HG02571 (cell line): ENCODE data around the gene SLC25A26.

Experiments
- ATAC-seq: cut with Tn5 transposase; IDR thresholded peaks from one replicate; pipeline ENCODE4 v1.9.1; 2021; ENCODE audit warnings: mild to moderate bottlenecking, moderate library complexity; ENCODE audit not compliant: unreplicated experiment

The SLC25A26 gene

GRCh38 chr3:66220602-66221377, at the start of gene SLC25A26:
Gene SLC25A26 (plus strand): TSS chr3:66221001. CDS start chr3:66221095, 94 bp downstream.
- ATAC-seq, result peak; percentile 99

DNA sequence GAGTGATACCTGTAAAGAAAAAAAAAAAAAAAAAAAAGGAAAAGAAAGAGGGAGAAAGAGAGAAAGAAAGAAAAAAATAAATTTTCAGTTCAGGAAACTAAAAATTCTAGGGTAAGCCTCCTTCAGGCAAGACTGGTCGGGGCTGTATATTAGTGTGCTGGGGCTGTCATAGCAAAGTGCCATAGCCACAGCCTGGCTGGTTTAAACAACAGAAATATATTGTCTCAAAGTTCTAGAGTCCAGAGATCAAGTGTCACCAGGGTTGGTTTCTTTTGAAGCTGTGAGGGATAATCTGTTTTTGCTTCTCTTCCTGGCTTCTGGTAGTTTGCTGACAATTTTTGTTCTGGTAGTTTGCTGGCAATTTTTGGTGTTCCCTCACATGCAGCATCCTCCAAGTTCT, 48.4 kb upstream of the SLC25A26 start:
- no peak for ATAC-seq

- no peak for ATAC-seq
Observed at GRCh38 chr3:66177026-66177425, 43.8 kb upstream of the SLC25A26 start.

DNA sequence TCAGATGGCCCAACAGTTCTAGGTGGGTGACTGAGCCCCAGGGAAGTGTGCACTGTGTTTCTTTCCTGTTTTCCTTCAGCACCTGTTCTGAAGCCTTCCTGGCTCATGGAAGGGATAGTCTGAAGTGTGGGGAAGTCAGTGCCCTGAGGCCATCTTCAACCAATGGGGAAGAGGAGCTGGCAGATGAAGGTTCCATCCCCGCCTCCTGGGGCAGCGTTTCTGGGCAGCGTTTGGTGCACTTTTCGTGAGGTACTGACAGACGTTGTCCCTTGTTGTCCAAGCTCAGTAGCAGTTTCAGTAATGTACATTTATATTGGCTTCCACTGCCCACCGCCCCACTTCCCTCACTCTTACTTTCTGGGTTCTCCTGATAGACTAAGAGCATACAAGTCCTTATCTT, 42.6 kb upstream of the SLC25A26 start:
- no peak for ATAC-seq

- no peak for ATAC-seq
Observed at GRCh38 chr3:66179793-66180192, 41.0 kb upstream of the SLC25A26 start.

GRCh38 chr3:66181764-66182163, 39.0 kb upstream of the SLC25A26 start:
- ATAC-seq, result no peak

DNA sequence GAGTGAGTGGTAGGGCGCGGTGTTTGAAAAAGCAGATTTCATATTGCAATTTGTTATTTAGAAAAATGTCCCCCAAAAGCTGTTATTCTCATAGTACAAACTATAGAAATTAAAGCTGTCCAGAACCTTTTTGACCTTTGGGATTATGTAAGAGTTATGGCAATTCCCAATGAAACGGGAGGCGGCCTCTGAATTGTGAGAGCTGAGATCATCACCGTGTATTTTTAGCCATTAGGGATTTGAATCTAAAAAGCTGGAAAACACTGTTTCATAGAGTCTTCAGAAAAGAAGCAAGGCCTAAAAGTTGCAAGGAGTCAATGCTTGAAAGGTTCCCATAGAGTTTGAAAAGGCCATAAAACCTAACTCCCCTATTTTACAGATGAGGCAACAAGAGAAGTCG, 38.6 kb upstream of the SLC25A26 start:
- no peak for ATAC-seq

DNA sequence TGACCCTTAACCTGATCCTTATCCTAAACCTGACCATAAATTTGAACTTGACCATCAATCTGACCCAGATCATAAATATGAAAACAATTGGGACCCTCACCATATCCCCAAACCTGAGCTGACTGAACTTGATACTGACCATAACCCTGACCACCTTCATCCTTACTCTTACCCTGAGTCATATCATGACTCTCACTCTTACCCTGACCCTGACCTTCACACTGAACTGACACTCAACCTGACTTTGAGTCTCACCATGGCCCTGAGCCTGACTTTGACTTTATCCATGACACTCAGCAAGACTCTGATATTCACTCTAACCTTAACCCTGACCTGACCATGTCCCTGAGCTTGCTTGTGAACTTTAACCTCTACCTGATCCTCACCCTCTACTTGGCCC, 34.3 kb upstream of the SLC25A26 start:
- no peak for ATAC-seq

DNA sequence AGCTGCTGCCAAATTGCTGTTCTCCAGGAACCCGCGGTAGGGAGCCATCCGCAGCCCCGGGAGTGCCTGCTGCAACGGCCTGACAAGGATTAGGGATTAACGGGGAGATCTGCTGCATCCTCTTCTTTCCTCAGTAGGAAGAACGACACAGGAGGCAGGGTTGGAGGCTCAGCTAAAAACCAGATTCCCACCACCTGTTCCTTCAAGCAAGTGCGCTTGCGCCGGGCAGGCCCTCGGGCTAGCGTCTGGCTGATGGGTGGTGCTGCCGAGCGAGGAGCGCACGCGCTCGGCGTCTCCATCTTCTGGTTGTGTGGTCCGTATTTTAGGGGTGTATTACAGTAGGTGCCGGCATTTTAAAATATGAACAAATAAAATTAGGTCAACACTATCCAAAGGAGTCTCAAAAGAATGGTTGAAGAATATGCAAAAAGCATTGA, 25.4 kb upstream of the SLC25A26 start:
- no peak for ATAC-seq

- no peak for ATAC-seq
Observed at GRCh38 chr3:66196633-66197032, 24.2 kb upstream of the SLC25A26 start.

GRCh38 chr3:66198437-66199088, 22.2 kb upstream of the SLC25A26 start:
- no peak for ATAC-seq

- ATAC-seq, result no peak
Observed at GRCh38 chr3:66199089-66199473, 21.7 kb upstream of the SLC25A26 start.

DNA sequence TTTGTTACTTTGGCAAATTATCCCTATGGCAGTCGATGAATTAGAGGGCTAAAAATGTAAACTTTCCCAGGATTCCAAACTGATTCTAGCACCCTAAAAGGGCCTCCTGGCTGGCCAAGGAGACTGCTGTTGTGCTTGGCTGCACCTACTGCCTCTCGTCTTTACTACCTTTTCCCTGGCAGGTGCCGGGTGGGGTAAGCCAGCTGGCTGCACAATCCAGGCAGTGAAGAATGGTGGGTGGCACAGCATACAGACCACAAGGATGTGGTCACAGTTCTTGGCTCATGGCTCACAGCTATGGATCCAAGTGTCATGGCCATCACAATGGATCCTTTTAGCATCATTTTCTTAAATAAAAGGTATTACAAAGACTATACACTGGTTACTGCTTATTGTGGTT, 20.7 kb upstream of the SLC25A26 start:
- no peak for ATAC-seq

DNA sequence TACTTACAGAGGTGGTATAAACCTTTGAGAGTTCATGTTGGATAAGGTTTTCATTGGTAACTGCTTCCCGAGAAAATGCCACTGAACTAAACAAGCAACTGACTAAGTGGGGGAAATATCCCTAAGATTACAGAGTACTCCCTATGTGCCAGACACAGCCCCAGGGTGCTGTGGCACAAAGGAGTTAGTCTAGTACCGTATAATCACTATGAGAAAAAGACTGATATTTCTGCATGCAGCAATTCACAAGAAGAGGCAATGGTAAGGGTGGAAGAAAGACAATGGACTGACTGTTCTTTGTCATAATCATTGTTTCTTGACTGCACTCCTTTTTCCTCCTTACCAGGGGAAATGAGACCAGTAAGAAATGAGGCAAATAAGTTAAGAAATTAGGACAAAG, 20.0 kb upstream of the SLC25A26 start:
- no peak for ATAC-seq

- ATAC-seq, result no peak
Observed at GRCh38 chr3:66203275-66203674, 17.5 kb upstream of the SLC25A26 start.

- ATAC-seq, result no peak
Observed at GRCh38 chr3:66206806-66207205, 14.0 kb upstream of the SLC25A26 start.

DNA sequence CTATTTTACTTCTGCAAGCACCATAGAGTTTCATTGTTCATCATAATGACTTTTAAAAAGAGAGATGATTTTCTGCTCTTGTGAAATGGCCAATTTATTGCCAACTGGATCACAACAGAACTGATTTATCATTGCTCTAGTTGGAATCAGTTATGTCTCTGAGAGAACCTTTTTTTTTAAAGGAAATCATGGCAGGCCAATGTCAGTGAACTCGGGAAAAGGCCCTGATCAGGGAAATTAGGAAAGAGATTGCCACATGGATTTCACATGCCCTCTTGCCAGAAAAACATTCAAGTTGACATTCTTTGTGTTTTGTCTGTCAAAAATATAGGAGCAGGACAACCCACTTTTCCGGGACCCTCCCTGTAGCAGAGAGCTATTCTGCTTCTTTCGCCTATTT, 12.6 kb upstream of the SLC25A26 start:
- no peak for ATAC-seq

GRCh38 chr3:66210687-66211295, 10.0 kb upstream of the SLC25A26 start:
- ATAC-seq, result no peak

- no peak for ATAC-seq
Observed at GRCh38 chr3:66211779-66212178, 9.0 kb upstream of the SLC25A26 start.

DNA sequence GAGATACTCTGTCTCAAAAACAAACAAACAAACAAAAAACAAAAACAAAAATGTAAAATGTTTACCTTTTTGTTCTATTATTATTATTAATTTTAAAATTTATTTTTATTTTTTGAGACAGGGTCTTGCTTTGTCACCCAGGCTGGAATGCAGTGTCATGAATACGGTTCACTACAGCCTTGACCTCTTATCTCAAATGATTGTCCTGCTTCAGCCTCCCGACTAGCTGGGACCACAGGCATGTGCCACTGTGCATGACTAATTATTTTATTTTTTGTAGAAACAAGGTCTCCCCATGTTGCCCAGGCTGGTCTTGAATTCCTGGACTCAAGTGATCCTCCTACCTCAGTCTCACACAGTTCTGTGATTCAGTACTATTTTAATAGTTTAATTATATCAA, 5.7 kb upstream of the SLC25A26 start:
- no peak for ATAC-seq

GRCh38 chr3:66220066-66220465, 735 bp upstream of the SLC25A26 start:
- no peak for ATAC-seq

- no peak for ATAC-seq
Observed at GRCh38 chr3:66224220-66224619, 3.4 kb downstream of the SLC25A26 start.
